Measurements from ENCODE around the gene BMPER.

BMPER gene

DNA sequence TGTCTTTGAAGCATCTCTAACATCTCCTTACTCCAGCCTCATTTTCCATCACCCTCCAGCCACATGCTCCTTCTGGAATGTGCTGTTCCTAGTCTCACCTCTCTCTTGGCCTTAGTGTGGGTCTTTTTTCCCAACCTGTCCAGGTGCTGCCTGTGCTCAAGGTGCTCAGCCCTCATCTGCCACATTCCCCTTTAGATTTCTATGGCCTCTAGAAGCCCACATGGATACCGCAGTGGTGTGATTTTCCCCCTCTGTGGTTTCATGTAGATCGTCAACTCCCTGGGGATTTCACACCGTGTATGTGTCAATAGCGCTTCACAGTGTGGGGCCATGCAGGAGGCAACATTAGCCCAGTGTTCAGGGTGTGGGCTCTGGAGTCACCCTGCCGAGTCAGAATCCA is 32.5 kb downstream of the BMPER start:
- DNase-seq (ENCODE audit: low read depth), result no peak
- no peak for TF ChIP-seq CTCF (IDR thresholded peaks at IDR 0.05; ENCODE audit: low read depth, low read length, missing control alignments)
- H3K4me3 ChIP-seq (ENCODE audit: low read depth, low read length), result no peak overlapping the region
- in situ Hi-C loops (cut with HindIII; ENCODE audit: low sequenced_read_pairs), result no loop called here

DNA sequence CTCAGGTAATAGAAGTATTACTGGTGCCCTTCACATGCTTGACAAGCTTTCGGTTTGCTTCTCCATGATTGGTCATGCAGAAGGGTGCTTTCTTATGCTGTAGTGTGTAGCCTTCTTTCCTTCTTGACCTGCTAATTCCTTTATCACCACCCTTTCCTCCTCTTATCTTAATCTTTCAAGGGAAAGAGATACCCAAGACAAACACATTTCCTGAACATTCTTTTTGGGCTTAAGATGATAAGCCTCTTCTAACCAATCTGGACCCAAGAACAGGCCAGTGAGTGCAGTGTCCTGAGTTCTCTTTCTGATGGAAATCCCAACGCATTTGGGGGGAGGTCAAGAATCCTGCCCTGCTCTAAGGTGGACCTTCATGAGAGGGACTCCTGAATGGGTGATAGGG is 33.8 kb downstream of the BMPER start:
- no peak overlapping the region for H3K4me3 ChIP-seq (ENCODE audit: low read depth, low read length)
- TF ChIP-seq CTCF (IDR thresholded peaks at IDR 0.05; ENCODE audit: low read depth, low read length, missing control alignments), result no peak
- in situ Hi-C loops (cut with HindIII; ENCODE audit: low sequenced_read_pairs), result no loop called here

GRCh38 chr7:33940503-33940902 is 35.2 kb downstream of the BMPER start:
- no peak for TF ChIP-seq CTCF (IDR thresholded peaks at IDR 0.05; ENCODE audit: low read depth, low read length, missing control alignments)
- no peak overlapping the region for H3K4me3 ChIP-seq (ENCODE audit: low read depth, low read length)
- in situ Hi-C loops (cut with HindIII; ENCODE audit: low sequenced_read_pairs), result no loop called here
- no peak for DNase-seq (ENCODE audit: low read depth)

More for the DNA sequence above, 33.8 kb downstream of the BMPER start:
- DNase-seq (ENCODE audit: low read depth), result no peak

DNA sequence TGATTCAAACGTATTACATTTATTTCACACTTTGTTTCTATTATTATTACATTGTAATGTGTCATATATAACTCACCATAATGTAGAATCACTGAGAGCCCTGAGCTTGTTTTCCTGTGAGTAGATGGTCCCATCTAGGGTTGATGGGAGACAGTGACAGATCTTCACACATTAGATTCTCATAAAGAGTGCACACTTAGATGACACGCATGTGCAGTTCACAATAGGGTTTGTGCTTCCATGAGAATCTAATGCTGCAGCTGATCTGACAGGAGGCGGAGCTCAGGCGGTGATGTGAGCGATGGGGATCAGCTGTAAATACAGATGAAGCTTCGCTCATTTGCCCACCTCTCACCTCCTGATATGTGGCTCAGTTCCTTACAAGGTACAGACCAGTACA is 36.1 kb downstream of the BMPER start:
- H3K4me3 ChIP-seq (ENCODE audit: low read depth, low read length), result no peak overlapping the region
- no peak for DNase-seq (ENCODE audit: low read depth)
- TF ChIP-seq CTCF (IDR thresholded peaks at IDR 0.05; ENCODE audit: low read depth, low read length, missing control alignments), result no peak

DNA sequence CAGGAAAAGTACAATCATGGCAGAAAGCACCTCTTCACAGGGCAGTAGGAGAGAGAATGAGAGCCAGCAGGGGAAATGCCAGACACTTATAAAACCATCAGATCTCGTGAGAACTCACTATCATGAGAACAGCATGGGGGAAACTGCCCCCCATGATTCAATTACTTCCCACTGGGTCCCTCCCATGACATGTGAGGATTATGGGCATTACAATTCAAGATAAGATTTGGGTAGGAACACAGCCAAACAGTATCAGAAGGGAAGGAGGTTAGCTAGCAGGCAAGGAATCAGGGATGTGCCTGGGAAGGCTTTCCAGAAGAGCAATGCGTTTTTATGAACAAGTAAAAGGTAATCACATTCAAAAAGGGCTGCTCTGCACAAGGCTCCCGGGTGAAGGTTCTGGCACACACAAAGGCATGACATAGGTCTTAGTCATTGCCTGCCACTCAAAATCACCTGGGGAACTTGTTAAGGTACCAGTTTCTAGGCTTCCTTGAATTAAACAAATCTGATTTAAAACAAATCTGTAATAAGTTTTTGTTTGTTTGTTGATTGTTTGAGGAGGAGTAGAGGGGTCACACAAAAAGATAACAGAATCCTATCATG is 40.9 kb downstream of the BMPER start:
- H3K4me3 ChIP-seq (ENCODE audit: low read depth, low read length), result no peak overlapping the region
- no peak for TF ChIP-seq CTCF (IDR thresholded peaks at IDR 0.05; ENCODE audit: low read depth, low read length, missing control alignments)
- in situ Hi-C loops (cut with HindIII; ENCODE audit: low sequenced_read_pairs), result no loop called here
- DNase-seq (ENCODE audit: low read depth), result no peak

More for the DNA sequence above, 36.1 kb downstream of the BMPER start:
- in situ Hi-C loops (cut with HindIII; ENCODE audit: low sequenced_read_pairs), result no loop called here

DNA sequence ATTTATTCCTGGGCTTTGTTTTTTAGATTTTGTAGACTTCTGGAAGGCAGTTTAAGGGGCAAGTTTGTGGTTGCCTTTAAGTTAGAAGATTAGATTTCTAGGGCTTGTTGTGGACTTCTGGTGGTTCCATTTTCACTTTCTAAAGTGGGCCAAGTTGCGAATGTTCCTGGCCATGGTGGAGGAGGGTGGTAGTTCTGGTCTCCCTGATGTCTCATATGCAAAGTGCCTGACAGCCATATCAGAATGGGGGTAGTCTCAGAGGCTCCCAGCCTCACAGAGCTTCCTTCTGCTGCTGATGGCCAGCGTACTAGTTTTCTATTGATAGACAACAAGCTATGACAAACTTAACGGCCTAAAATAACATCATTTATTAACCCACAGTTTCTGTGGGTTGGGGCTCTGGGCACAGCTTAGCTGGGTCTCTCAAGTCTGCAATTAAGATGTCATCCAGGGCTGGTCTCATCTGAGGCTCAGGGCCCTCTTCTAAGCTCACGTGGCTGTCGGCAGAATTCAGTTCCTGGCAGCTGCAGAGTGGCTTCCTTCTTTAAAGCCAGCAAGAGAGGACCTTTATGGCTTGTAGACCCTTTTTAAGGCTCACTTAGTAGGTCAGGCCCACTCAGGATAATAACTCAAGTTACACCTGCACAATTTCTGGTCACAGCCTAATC is 44.8 kb downstream of the BMPER start:
- DNase-seq (ENCODE audit: low read depth), result no peak
- no peak for TF ChIP-seq CTCF (IDR thresholded peaks at IDR 0.05; ENCODE audit: low read depth, low read length, missing control alignments)
- no peak overlapping the region for H3K4me3 ChIP-seq (ENCODE audit: low read depth, low read length)
- in situ Hi-C loops (cut with HindIII; ENCODE audit: low sequenced_read_pairs), result no loop called here

Data from astrocyte of the cerebellum (primary cell).